ENCODE data around the gene PPP2R3A.
"Not testable (repeated sequence)": the region's sequence is repeated elsewhere in the genome, so short reads cannot be mapped to it uniquely, and the experiment has no call there.

PPP2R3A gene

GRCh38 chr3:135965506-135966270 is at the start of gene PPP2R3A:
PPP2R3A (plus strand) TSS chr3:135965728; CDS start chr3:136001499, 35,771 bp downstream.
- peak; percentile 44 to 59 (median 52) for DNase-seq (ENCODE audit: low read depth in 2 of 3, low spot score in 1 of 3)

- no peak for DNase-seq (ENCODE audit: low read depth in 2 of 3, low spot score in 1 of 3)
These were observed 49.2 kb upstream of the PPP2R3A start for GRCh38 chr3:135916310-135916709.

DNA sequence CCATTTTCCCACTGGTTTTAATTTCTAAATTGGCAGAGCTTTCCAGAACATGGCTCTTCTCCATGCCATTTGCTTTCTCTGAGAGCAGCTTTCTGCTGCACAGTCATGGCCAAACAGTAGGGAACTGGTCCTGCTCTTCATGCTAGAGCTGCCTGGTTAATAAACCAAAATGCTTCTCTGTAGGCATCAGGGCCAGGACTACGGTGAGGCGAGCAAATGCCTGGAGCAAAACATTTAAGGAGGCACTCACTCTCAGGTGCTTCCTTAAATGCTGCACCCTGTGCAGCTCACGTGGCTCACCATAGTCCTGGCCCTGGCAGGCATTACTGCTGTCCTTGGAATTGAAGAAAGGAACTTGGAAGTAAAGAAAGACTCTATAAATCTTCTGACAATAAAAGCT is 48.5 kb upstream of the PPP2R3A start:
- no peak for DNase-seq (ENCODE audit: low read depth in 2 of 3, low spot score in 1 of 3)

- no peak for DNase-seq (ENCODE audit: low read depth in 2 of 3, low spot score in 1 of 3)
These were observed 47.5 kb upstream of the PPP2R3A start for GRCh38 chr3:135917927-135918597.

DNA sequence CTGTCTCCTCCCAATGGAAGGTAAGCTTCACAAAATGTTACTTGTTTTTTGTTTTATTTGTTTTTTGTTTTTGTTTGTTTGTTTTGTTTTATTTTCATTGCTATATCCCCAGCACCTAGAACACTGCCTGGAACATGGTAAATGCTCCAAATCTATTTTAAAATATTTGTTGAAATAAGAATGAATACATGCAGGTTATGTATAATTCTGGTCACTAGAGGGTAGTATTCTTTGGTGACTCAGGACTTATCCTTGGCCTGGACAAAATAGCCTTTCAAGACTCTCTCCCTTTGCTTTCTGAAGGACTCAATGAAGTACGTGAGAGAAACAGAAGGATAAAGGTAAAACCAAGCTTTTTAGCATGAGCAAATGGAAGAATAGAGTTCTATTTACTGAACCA is 46.9 kb upstream of the PPP2R3A start:
- no peak for DNase-seq (ENCODE audit: low read depth in 2 of 3, low spot score in 1 of 3)

DNA sequence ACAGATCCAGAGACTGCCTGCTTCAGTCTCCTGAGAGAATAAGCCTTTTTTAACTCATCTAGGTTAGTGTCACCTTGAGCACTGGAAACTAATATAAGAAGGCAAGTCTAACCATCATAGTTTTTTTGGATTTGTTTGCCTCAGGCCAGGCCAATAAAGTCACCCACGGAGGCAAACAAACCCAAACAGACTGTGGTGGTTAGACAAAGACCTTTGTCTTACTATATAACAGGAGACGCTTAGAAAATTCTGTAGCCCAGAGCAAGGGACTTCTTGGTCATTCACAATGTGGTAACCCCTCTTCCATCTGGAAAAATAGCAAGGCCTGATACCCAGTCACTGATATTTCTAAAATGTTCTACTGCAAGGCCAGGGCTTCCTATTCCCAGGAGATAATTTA is 45.3 kb upstream of the PPP2R3A start:
- DNase-seq (ENCODE audit: low read depth in 2 of 3, low spot score in 1 of 3), result no peak

- DNase-seq (ENCODE audit: low read depth in 2 of 3, low spot score in 1 of 3), result no peak
These were observed 42.7 kb upstream of the PPP2R3A start for GRCh38 chr3:135922903-135923250.

DNA sequence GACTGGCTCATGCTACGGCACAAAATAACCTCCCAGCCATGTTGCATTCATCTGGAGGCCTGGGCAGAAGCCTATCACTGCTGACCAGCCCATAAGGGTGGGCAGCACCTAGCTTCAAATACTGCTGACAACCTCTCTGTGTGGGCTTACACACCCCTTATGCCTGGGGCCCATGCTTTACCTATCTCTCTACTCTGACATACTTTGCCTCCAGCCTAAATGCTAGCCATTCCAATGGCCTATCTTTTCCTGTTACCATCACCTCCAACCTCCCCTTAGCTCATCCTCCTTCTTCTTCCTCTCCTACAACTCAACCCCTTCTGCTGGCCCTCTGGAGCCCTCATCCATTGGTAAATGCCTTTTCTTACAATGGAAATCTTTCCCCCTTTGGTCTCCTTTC is 41.0 kb upstream of the PPP2R3A start:
- no peak for DNase-seq (ENCODE audit: low read depth in 2 of 3, low spot score in 1 of 3)

DNA sequence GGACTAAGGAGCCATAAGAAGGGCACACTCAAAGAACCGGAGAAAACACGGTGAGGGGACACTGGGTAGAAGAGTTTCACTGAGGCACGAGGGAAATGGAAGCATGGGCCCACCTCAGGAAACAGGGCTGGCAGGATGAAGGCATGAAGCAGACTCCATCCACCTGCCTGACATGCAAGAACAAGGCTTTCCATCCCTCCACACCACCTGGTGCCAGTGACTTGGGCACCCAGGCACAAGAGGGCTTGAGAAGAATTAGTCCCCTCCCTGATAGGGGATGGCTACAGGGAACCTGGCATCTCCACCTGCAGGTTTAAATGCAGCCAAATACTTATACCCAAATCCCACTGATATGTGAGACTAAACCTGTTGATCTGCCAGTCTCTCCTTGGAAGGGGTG is 38.9 kb upstream of the PPP2R3A start:
- DNase-seq (ENCODE audit: low read depth in 2 of 3, low spot score in 1 of 3), result no peak

DNA sequence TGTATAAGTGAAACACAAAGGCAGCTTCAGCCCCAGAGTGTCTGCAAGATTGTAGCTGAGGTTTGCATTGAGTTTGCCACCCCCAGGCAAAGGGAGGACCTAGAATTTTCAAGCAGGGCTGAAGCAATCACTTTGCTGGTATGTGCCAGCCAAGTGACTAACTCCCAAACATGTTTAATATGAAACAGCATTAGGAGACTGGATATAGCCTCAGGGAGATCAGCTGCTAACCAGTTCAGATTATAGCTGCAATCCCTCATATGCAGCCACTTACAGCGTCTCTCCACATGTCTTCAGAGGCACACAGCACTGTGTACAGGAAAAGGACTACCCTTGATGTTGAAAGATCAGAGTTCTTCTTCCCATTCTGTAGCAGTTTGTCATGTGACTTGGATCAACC is 38.4 kb upstream of the PPP2R3A start:
- DNase-seq (ENCODE audit: low read depth in 2 of 3, low spot score in 1 of 3), result no peak

- no peak for DNase-seq (ENCODE audit: low read depth in 2 of 3, low spot score in 1 of 3)
These were observed 35.9 kb upstream of the PPP2R3A start for GRCh38 chr3:135929670-135930069.

DNA sequence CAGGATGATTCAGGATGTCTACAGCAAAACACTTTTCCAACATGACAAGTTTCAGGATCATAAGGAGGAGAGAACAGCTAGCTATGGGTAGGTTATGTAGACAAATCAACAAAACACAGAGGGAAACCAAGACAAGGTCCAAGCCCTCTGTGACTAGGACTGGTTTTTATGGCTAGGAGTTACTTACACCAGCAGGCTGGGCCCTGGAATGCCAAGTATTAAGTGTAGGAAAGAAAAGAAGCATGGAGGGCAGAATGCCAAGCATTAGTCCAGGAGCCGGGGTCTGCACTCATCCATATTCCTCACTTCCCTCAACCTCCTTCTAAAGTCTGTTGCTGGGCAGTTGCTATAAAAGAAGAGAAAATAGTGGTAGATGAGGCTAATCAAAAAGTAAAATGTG is 35.3 kb upstream of the PPP2R3A start:
- DNase-seq (ENCODE audit: low read depth in 2 of 3, low spot score in 1 of 3), result no peak

DNA sequence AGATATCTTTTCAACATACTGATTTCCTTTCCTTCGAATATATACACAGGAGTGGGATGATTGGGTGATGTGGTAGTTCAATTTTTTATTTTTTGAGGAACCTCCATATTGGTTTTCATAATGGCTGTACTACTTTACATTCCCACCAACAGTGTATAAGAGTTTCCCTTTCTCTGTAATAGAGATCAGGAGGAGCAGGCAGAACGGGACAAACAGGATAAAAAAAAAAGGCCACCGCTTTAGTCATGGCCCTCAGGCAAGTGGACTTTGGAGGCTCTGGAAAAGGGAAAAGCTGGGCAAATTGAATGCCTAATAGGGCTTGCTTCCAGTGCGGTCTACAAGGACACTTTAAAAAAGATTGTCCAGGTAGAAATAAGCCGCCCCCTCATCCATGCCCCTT is 30.4 kb upstream of the PPP2R3A start:
- not testable (repeated sequence) for DNase-seq (ENCODE audit: low read depth in 2 of 3, low spot score in 1 of 3)

DNA sequence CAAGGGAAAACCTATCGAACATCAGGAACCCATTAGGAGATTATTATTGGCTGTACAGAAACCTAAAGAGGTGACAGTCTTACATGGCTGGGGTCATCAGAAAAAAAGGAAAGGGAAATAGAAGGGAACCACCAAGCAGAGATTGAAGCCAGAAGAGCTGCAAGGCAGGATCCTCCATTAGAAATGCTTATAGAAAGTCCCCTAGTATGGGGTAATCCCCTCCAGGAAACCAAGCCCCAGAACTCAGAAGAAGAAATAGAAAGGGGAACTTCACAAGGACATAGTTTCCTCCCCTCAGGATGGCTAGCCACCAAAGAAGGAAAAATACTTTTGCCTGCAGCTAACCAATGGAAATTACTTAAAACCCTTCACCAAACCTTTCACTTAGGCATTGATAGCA is 27.8 kb upstream of the PPP2R3A start:
- not testable (repeated sequence) for DNase-seq (ENCODE audit: low read depth in 2 of 3, low spot score in 1 of 3)

DNA sequence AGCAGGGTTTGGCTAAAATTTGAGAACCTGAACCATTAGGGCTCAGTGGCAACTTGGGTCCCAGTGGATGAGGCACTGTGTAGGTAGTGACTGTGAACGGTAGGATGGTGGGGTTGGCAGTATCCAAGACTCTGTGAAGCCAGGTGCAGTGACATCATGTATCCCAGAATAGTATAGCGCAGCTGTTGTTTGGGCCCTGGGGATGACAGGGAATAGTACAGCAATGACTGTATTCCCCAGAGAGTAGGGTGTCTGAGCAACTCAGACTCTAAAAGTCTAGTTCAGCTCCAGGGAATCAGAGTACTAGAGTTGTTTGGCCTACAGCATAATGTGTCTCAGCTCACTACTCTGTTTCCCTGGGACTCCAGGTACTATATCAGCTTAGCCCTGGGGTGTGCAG is 20.7 kb upstream of the PPP2R3A start:
- no peak for DNase-seq (ENCODE audit: low read depth in 2 of 3, low spot score in 1 of 3)

DNA sequence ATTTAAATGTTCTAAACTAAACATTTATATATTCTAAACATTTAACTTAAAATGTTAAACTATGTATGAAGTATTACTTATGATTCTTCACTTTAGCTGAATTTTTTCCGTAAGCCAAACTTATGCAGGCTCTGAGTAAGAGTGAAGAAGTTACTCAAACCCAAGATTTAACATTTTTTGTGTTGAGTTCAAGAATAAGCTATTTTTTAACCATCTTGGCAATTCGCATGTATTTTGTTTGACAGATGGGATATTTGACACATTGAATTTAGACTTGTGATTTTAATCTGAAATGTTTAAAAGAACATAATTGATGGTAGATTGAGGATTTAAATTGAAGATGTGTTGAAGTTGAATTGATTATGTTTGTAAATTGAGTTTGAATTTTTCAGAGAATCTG is 14.6 kb upstream of the PPP2R3A start:
- DNase-seq (ENCODE audit: low read depth in 2 of 3, low spot score in 1 of 3), result no peak

DNA sequence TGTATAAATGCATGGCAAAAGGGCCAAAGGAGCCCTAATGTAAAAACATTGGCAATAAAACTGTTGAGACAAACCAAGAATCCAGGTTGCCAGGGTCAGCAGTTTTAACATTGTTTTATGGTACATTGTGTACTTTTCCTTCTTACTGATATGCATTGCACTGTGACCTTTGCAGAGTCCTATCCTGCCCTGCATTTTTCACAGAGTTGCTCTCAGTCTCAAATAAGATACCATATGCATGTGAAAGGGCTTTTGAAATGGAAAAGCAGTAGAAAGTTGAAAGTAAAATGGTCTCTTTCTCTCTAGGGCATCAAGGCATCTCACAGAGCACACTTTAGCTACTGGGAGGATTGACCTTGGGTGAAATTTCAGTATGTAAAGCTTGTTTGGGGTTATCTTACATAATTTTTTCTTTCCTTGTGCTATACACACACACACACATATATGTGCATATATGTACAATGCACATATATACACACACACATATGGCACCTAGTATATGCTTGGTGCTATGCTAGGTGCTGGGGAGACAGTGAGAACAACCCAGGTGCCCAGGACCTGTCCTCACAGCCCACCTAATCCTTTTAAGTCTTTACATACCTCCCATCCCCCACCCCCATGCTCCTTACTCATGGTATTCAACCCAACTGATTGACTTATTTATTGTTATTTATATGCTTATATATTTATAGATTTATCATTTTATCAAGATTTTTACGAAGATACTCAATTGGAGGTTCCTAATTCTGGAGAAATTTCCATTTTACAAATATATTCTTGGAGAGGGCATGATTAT is 1.2 kb upstream of the PPP2R3A start:
- no peak for DNase-seq (ENCODE audit: low read depth in 2 of 3, low spot score in 1 of 3)

DNA sequence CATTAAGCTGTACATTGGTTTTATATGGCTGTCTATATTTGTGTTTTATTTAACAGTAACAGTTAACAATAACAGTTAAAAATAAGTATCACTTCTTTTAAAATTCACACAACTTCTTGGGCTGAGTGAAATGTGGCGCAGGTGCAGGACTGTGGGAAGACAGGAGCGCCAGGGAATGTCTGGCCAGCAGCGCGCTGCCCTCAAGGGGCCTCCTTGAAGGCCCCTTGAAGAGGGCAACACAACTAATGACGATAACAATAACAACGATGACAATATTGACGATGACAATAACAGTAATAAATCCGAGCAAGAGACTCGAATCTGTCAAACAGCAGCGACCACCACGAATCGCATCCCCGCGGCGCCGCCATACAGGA is 411 bp upstream of the PPP2R3A start:
- DNase-seq (ENCODE audit: low read depth in 2 of 3, low spot score in 1 of 3), result no peak

DNA sequence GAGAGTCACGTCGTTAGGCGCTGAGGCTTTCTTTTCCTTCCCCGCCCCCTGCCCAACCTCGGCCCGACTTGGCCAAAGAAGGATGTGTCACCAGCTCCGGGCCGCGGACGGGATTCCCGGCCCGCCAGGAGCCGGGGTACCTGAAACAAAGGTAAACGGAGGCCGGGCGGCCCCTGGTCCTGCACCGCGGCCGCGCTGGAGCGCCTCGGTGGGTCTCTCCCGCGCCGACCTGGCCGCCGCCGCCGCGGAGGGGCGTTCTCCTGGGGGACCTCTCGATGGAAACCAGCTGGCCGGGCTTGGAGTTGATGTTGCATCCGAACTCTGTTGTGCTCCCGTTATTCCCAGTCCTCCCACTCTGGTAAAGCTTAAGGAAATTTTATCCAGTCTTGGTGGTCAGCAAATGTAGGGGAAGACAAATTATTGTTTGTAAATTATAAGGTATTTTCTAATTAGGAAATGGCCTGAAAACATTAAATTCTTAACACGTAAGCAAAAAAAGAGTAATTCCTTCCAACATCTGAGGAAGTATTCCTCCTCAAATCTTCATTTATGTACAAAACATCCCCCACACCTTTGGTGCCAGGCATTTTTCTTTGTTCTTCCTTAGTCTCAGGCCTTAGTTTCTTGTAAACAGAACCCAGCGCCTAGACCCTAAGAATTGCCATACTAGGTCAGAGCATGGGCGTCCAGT is 888 bp downstream of the PPP2R3A start:
- DNase-seq (ENCODE audit: low read depth in 2 of 3, low spot score in 1 of 3), result no peak

DNA sequence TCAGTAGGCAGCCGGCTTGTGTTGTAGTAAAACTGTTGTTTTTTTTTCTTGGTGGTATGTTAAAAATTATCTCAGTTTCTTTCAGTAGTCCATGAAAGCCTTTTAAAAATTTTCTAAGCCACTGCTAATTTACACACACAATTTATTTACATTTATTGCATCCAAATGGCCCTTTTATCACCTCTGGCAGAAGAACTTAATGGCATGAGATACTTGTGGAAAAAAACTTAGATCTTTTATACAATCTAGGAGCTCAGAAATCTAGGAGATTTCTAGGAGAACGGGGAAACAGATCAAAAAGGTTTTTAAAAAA is 1.4 kb downstream of the PPP2R3A start:
- DNase-seq (ENCODE audit: low read depth in 2 of 3, low spot score in 1 of 3), result no peak

GRCh38 chr3:135967867-135968266 is 2.3 kb downstream of the PPP2R3A start:
- no peak for DNase-seq (ENCODE audit: low read depth in 2 of 3, low spot score in 1 of 3)

Measured in stimulated activated CD4-positive, alpha-beta T cell treated with anti-CD3 and anti-CD28 coated beads, Interleukin-12 subunit alpha, Interleukin-12 subunit beta, amount 100 ng/mL, for 48 hours (primary cell).